Measurements from ENCODE around the gene ERGIC1.

GRCh38 chr5:172848419-172848818 is 14.4 kb downstream of the ERGIC1 start:
- TF ChIP-seq ZNF776 (CRISPR knock-in tag; IDR thresholded peaks at IDR 0.05) (no peak), RAD21 (CRISPR knock-in tag; IDR thresholded peaks at IDR 0.05) (no peak), ZNF292 (CRISPR knock-in tag; IDR thresholded peaks at IDR 0.05; ENCODE audit: borderline replicate concordance, low read depth) (no peak), YEATS4 (CRISPR knock-in tag; IDR thresholded peaks at IDR 0.05; ENCODE audit: borderline replicate concordance) (no peak), RBAK (CRISPR knock-in tag; IDR thresholded peaks at IDR 0.05) (no peak), STAT6 (CRISPR knock-in tag; IDR thresholded peaks at IDR 0.05; ENCODE audit: borderline replicate concordance) (no peak), MZF1 (CRISPR knock-in tag; IDR thresholded peaks at IDR 0.05; ENCODE audit: borderline replicate concordance) (no peak), RNF2 (conservative IDR thresholded peaks at IDR 0.05; ENCODE audit: low read depth) (no peak), ZNF883 (CRISPR knock-in tag; IDR thresholded peaks at IDR 0.05; ENCODE audit: not compliant biosample characterization) (no peak), ELF1 (CRISPR knock-in tag; IDR thresholded peaks at IDR 0.05) (no peak), CTCF (CRISPR knock-in tag; IDR thresholded peaks at IDR 0.05) (no peak), PRDM15 (CRISPR knock-in tag; IDR thresholded peaks at IDR 0.05) (no peak), EZH2 (conservative IDR thresholded peaks at IDR 0.05; ENCODE audit: low read depth, low read length) (no peak)
